HPDE6-E6E7 (cell line): ENCODE data around the gene SLC6A9.

Experiments used
- DNase-seq: peaks from one replicate; pipeline ENCODE4 v3.0.0; 2011; ENCODE audit warnings: missing footprints; ENCODE audit errors: extremely low spot score

The SLC6A9 gene

DNA sequence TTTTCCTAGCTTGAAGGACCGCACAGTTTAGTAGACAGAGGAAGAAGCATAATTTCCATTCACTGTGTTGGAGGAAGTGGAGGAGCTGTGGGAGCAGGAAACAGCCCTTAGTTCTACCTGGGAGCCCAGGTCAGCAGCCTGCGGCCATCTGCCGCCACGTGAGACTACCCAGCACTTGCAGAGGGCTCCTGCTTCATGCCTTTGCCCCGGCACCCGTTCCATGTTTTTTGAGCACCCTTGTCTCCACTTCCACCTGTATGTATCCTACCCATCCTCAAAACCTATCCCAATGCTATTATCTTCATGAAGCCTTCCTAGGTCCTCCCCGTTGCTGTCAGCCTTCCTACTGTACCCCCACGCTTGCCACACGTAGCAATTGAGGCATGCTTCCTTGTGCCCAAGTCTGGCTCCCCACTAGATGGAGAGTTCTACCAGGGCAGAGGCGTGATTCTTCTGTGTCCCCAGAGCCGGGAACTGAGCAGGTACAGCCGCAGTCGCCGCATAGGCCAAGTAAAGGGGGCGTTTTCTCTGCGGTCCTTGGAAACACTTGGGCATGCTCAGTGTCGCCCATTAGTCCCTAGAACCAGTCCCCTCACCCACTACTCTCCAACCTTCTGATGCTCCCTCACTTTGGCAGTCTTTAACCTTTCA, 1.9 kb downstream of the SLC6A9 start:
- DNase-seq, result no peak

DNA sequence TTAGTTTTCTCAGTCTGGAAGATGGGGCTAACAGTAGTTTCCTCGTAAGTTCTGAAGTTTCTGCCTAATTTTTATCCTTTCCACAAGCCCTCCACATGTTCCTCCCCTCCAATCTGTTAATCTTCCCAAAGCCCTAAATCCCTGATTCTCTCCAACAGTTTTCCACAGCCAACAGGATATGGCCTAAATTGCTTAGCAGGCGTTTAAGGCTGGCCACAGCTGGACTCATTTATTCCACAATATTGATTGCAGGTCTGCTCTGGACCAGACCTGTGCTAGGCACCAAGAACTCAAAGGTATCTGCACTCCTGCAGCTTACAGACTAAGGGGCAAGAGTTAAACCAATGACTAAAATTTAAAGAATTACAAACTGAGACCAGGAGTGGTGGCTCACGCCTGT, 3.9 kb downstream of the SLC6A9 start:
- DNase-seq, result no peak

DNA sequence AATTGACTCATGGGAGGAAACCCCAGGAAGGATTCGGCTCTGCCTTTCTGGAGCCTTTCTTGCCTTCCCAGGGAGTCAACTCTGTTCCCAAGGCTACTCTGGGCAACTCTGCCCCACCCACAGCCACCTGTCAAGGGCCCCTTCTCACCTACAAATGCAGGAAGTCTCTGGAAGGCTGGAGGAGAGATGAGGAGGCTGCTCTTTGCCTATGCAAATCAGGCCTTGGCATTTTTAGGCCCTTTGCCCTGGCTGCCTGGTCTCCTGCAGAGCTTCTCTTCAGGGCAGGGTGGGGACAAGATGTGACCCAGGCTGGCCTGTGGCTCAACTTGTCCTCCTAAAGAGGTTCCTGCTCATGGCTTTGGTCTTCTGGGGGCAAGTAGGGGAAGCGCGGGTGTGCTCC, 5.4 kb downstream of the SLC6A9 start:
- DNase-seq, result no peak

DNA sequence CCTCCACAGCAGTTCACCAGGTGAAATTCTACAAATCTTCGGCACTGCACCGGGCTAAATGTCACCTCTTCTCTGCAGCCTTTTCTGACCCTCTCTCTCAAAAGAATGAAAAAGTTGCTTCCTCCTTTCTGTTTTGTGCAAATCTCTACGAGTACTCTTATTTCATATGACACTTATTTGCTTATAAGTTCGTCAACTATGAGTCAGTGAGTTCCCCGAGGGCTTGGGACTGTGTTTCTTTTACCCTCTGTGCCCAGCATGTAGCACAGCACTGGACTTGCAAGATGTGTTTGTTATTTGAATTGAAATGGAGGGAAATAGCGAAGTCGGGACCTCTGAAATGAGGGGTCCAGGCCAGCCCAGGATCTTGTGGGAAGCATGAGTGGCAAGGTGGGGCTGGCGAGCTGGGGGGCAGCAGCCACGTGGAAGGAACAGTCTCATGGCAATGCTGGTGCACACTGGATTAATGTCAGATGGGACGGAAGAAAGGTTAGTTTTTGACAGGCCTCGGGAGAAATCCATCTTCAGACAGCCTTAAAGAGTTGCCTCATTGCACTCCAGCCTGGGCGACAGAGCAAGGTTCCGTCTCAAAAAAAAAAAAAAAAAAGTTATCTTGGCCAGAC, 6.2 kb downstream of the SLC6A9 start:
- DNase-seq, result no peak

DNA sequence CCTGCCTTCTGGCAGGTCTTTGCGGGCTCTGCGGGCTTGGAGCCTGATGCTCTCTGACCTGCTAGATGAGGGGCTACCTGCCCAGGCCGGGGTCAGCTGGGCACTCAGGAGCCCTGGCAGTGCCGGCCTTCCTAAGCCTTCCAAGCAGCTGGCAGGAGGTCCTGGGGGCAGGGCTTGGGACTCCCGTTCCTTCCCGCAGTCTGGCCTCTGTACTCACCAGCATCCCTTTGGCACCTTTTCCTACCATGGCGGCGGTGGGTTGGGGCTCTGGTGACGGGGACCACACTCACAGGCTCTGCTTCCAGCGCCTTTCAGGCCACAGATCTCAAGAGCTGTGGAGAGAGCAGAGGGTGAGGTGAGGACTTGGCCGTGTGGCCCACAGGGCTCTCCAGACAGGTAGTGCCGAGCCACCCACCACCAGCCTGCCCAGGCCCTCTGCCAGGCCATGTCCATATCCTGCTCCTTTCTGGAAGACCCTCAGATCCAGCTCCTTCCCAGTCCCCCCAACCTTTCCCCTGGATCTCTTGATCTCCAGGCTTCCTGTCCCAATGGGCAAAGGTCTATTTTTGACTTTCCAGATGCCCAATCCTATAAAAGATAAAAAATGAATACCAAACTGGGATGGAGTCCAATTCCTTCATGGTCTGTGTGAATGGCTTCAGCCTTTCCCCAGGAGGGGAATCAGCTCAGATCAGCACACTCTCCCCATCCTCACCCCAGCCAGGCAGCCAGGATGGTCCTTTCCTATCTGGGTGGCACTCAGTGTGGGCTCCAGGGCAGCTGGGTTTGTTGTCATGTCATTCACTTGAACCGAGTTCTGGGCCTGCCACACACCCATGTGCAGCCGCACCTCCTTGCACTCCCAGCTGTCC, 7.0 kb downstream of the SLC6A9 start:
- no peak for DNase-seq

DNA sequence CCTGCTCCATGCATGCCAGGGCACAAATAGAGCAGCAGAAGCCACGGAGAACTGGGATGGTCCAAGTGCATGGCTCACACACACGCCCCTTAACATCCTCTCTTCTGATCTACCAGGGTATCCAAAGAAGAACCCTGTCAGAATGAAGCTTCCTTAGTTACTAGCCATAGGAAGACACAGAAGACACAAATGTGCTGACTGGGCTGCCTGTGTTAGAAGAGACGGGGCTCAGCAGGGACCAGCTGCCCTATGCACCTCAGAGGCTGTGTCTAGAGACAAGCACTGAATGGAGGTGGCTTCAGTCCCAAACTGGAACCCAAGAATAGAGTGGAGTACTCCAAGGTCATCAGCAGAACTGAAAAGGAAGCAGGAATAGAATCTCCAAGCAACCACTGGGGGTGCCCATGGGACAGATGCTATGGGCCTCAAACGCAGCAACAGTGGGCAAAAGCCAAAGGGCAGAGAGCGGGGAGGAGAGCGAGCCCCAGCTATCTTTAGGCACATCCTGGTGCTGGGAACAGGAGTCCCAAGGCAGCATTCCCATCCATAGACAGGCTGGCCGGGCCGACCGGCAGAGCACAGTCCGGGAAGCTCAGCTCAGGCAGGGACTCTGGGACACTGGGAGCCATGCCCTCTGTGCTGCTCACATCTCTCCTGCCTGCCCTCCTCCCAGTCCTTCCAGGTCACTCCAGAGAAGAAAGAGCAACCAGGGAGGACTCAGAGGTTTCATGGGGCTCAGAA, 9.5 kb downstream of the SLC6A9 start:
- DNase-seq, result no peak

DNA sequence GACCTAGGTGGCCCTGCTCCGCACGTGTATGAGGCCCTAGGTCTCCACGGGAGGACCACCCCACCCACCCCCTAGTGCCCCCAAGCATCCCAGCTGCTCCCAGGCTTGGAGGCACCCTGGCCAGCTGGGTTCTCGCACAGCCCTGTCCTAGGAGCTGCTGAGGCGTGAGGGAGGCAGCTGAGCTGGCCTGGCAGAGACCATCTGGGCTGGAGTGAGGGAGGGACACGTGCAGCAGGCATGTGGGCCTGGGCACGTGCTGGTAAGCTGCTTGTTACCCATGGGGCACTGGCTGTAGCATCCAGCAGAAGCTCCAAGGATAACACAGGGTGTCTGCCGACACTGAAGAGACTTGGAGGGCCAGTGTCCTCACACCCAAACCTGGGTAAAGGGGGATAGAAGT, 10.1 kb downstream of the SLC6A9 start:
- no peak for DNase-seq

DNA sequence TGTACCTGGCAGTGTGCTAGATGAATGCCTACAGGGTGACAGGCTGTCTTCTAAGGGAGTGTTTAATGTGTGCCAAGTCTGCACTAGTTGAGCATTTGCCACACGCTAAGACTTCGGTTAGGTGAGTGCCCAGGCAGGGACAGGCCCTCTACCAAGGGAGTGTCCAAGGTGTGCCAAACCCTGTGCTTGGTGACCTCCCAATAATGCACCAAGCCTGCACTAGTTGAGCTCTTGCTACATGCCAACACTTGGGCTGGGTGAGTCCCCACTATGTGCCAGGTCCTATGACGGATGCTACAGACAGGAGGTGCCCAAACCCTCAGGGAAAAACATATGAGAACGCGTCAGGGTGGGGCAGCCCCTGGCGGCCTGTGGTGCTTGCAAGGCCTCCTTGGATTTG, 10.8 kb downstream of the SLC6A9 start:
- DNase-seq, result no peak

DNA sequence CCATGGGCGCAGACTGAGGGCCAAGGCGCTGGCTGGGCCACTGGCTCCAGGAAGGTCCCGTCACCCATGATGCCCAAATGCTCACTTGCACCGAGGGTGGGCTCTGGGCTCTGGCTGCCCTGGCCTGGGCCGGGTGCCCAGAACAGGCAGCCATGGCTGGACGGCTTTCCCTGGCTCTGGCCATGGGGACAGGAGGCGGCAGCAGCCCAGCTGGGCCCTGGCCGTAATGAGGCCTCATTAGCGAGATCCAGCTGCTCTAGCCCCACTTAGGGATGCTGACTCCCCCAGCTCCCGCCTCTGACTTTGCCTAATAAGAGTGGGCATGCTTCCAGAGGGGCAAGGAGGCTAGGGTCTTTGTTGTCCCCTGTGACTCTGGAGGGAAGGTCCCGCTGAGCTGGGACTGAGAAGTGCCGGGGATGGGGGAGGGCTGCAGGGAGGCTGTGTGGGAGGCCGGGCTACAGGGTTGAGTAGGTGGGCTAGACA, 11.8 kb downstream of the SLC6A9 start:
- DNase-seq, result no peak

DNA sequence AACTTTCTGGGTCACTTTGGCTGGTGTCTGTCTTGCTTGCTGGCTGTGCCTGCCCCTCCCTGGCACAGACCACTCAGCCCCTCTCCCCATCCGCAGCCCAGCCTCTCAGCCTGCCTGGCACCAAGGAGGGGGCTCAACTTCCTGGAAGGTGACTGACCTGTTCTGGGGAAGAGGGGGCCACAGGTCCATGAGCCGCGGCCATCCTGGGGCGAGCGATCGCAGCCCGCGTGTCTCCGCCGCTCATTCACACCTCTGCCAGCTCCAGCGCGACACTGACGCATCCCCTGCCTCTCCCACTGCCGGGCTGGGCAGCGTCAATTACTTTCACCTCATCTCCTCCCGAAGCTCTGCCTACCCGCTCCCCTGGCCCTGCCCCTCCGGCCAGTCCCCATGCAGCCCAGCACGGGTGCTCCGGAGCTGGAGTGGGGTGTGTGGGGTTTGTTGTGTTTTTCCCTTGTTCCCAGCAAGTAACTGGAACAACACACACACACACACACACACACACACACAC, 14.3 kb downstream of the SLC6A9 start:
- DNase-seq, result no peak

DNA sequence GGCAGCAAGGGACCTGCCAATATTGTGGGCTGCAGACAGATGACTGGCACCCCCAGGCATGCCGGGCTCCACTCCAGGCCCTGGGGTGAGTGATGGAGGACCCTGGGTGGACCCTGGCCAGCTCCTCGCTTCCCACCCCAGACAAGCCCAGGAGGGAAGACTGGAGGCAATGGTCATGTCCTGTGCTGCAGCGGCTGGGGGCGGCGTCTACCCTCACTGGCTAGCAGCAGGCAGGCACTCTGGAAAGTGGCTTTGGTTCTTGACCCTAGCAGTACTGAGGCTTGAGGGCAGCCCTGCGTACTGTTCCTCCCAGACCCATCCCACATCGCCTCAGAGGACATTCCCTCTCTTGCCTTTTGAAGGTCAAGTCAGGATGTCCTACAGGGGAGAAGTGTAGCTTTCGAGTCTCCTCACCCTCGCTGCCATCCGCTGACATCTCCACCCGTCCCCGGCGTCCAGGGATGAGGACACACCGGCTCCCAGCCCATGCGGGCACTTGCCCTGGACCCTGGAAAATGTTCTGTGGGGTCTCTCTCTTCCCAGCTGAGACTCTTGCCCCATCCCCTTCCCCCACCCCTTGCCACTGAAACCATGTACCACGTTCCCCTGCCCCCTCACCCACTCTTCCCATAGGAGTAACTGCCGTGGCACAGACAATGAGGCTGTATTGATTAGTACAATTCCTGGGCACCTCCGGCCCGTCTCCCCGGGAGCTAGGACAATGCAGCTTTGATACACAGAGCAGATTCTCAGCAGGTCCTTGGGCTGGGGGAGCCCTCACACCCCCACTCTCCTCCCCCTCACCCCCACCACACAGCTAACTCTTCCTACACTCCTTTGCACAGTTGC, 15.0 kb downstream of the SLC6A9 start:
- DNase-seq, result no peak

DNA sequence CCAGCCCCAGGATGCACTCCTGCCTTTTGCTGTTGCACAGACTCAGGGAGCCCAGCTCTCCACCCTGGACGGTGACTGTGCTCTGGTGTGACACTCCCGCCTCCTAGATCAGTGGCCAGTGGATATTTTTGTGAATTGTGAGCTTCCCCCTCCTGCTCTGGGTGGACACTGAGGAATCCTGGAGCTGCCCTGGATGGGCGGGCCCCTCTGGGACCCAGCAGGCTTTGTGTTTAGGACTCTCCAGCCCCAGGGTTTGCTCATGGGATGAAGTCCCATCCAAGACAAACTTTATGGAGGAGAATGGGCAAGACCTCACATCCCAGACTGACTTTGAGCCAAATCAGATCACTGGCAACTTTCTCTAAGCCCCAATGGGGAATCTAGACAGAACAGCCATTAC, 16.1 kb downstream of the SLC6A9 start:
- DNase-seq, result no peak

DNA sequence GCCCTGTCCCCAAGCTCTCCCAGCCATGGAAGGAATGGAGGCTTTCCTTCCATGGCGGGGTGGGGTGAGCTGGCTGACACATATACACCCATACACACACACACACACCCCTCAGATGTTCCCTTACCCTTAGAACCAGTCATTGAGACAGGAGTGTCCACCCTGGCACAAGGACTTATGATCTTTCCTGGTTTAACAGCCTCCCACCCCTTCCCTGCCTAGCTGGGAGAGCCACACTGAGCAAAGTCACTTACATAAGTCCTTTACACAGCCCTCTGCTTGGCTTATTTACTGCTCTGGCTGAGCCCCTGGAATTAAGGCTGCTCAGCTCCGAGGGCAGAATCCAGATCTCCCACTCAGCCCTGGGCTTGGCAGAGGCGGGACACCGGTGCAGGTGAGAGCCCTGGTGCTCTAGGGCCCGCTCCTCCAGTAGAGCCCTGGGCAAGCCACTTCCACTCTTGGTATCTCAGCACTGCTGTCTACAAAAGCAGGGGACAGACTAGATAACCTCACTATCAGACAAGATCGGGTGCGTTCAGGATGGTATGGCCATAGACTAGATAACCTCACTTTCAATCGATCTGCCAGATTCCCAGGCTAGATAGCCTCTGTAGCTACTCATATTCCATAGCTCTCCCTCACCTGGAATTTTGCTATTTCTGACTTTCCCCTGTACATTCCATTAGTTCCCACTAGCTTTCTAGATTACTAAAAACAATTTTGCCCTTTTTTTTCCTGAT, 16.7 kb downstream of the SLC6A9 start:
- no peak for DNase-seq

DNA sequence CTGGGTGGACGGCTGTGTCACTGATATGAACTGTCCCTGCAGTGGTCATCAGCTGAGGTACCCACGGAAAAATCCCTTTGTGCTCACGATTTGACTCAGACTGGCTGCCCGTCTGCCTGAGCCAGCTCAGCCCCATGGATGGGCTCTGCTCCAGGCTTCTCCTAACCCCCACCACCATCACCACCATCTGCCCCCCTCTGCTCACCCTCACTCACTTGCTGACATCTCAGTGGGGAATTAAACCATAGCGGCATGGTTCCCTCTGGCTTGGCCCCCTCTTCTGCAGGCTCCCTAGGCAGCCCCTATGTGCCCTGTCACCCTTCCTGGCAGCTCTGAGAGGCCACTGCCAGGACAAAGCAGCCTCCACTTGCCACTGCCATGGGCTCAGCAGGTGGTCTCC, 17.3 kb downstream of the SLC6A9 start:
- DNase-seq, result no peak

DNA sequence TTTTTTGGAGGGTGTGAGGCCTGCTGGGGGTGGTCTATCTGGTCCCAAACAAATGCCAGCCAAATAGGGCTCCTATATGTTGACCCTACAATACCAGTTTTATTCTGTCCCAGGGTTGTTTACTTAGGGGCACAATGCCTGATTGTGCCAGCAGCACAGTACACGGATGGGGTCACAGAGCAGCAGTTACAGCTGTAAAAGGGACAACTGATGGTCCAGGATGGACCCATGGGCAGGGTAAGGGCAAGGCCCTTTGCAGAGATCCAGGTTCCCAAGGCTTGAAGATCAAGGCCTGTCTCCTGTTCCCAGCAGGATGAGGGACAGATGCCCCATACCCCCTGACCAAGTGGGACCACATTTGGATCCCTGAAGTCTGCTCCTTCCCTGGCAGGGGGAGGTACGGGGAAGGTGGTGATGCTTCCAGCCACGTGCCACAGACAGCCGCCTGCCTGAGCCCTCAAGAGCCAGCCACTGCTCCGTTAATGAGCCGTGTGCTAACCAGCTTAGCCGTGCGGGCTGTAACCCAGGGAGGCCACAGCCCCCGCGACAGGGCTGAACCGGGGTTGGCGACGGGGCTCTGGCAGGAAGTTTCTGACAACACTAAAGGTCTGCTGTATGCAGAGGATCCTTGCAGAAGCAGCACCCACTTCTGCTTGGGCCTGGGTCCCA, 18.2 kb downstream of the SLC6A9 start:
- no peak for DNase-seq

DNA sequence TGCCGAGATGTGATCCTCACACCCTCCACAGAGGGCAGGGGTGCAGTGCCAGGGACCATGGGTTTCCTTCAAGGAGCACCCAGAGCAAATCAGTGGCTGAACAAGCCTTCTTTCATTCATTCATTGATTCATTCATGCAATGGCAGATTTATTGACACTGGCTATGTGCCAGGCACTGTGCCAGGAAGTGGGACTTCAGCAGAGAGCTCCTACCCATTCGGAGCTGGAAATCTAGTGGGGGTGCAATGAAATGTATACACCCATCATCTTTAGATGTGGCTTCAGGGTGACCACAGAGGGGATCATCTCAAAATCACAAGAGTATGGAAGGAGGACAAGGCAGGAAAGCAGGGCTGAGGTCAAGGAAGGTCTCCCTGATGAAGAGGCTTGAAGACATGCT, 18.9 kb downstream of the SLC6A9 start:
- DNase-seq, result no peak

DNA sequence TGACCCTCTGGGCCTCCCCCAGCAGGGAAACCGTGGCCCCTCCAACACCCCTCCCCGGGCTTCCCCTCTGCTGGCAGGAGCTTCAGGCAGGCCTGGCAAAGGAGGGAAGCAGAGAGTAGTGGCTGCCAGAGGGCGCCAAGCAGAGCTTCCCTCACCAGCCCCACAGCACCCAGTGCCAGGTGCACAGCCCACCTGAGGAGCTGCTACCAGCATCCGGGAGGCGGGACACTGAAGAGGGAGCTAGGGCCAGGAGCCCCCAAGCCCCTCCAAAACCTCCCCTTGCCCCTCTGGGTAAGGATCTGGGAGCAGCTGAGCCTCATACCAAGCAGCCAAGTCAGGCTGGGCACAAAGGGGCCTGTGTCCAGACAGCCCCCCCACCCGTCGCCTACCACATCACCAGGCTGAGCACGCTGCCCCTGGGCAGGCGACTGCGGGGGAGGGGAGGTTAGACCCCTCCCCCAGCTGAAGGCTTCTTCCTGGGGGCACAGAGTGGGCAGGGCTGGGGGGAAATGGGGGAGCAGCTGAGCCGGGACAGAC, 20.3 kb downstream of the SLC6A9 start:
- DNase-seq, result no peak

DNA sequence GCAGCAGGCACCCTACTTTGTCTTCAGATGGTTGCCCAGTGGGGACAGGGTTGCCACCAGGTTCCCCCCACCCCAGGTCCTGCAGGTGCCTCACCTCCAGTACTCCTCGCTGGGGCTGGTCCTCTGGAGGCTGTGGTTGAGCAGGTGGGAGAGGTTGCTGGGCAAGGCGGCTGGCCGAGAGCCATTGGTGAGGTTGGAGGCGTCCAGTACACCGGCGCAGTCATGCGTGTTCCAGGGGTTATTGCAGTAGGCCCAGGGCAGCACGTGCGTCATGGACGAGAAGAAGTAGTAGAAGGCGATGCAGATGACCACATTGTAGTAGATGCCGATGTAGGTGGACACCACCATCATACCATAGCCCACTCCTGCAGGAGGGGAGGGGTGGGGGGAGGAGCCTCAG, 23.0 kb downstream of the SLC6A9 start:
- DNase-seq, result no peak

DNA sequence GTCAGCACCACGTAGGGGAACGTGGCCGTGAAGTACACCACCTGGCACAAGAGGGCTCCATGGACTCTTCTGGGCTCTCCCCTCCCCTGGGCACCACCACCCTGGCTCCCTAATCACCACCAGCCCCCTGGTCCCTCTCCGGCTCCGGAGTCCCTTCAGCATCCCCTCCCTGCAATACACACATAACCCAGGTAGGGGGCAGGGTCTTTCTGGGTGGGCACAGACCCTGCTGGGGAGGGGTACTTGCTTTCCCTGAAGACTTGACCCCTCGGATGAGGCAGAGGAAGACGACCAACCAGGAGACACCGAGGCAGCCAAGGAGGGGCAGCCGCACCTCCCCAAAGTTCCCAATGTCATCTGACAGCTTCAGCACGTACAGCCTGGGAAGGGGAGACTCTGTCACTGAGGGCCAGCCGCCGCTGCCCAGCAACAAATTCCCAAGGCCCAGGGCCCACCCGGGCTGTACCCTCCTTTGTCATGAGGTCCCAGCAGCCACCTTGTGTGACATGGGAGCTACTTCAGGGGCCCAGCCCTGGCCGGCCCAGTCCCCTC, 28.6 kb downstream of the SLC6A9 start:
- DNase-seq, result no peak
